H1 (cell line): Measurements from ENCODE around the gene DPP4.

ENCODE experiments used
- CTCF ChIP-seq, 3 experiments: IDR thresholded peaks; 1 replicate in 2 of 3; 2 replicates in 1 of 3; pipeline versions ENCODE4 v1.5.1 to v1.6.1; 2011; ENCODE audit warnings: low read length in 3 of 3, mild to moderate bottlenecking in 3 of 3, inconsistent platforms in 2 of 3, low read depth in 1 of 3, moderate library complexity in 1 of 3; ENCODE audit not compliant: insufficient read depth in 1 of 3; ENCODE audit errors: control extremely low read depth in 1 of 3
- EGR1 ChIP-seq: IDR thresholded peaks from 2 replicates; pipeline ENCODE4 v1.6.1; 2011; ENCODE audit warnings: low read depth, low read length, borderline replicate concordance
- EZH2 ChIP-seq: fragments of 200-600 bp; sonication (generic); IDR thresholded peaks from 2 replicates; pipeline ENCODE4 v1.7.1; 2012; ENCODE audit warnings: low read depth, mild to moderate bottlenecking, moderate library complexity, low read length, inconsistent platforms; ENCODE audit not compliant: severe bottlenecking
- GABPA ChIP-seq: IDR thresholded peaks from 2 replicates; pipeline ENCODE4 v1.6.1; 2011; ENCODE audit warnings: mild to moderate bottlenecking, low read length, moderate library complexity, borderline replicate concordance; ENCODE audit not compliant: insufficient read depth
- HDAC2 ChIP-seq, 2 experiments: fragments of 300-600 bp in 1 of 2; sonication (generic) in 1 of 2; IDR thresholded peaks; 2 replicates each; pipeline ENCODE4 v1.6.1; 2011 to 2012; ENCODE audit warnings: low read depth in 2 of 2, low read length in 2 of 2, mild to moderate bottlenecking in 2 of 2, moderate library complexity in 2 of 2, borderline replicate concordance in 1 of 2, inconsistent platforms in 1 of 2
- POLR2A ChIP-seq, 2 experiments: IDR thresholded peaks; 1 replicate in 1 of 2; 2 replicates in 1 of 2; pipeline ENCODE4 v1.6.1; 2011; ENCODE audit warnings: low read depth in 2 of 2, low read length in 2 of 2, mild to moderate bottlenecking in 2 of 2; ENCODE audit errors: control extremely low read depth in 1 of 2
- RBBP5 ChIP-seq: IDR thresholded peaks from 2 replicates; pipeline ENCODE4 v1.7.1; 2012; ENCODE audit warnings: low read depth, mild to moderate bottlenecking, inconsistent platforms, low read length, moderate library complexity, borderline replicate concordance
- RFX5 ChIP-seq: IDR thresholded peaks from 2 replicates; pipeline ENCODE4 v1.6.1; 2011; ENCODE audit warnings: low read depth, low read length, improper control_type of control experiment, borderline replicate concordance
- RXRA ChIP-seq: IDR thresholded peaks from 2 replicates; pipeline ENCODE4 v1.6.1; 2011; ENCODE audit warnings: low read depth, mild to moderate bottlenecking, low read length, moderate library complexity; ENCODE audit not compliant: insufficient read depth
- SP2 ChIP-seq: IDR thresholded peaks from 2 replicates; pipeline ENCODE4 v1.6.1; 2012; ENCODE audit warnings: mild to moderate bottlenecking, low read length, inconsistent platforms
- USF2 ChIP-seq: IDR thresholded peaks from 2 replicates; pipeline ENCODE4 v1.6.1; 2011; ENCODE audit warnings: low read length, improper control_type of control experiment

GRCh38 chr2:161980976-161981375, 93.0 kb downstream of the DPP4 start:
- no peak for TF ChIP-seq EZH2
- no peak for TF ChIP-seq RBBP5
- TF ChIP-seq EGR1, result no peak
- TF ChIP-seq CTCF (IDR thresholded peaks at IDR 0.05; ENCODE audit: control extremely low read depth in 1 of 3, insufficient read depth in 1 of 3, low read depth in 1 of 3, low read length in 3 of 3), result no peak
- TF ChIP-seq RXRA, result no peak
- TF ChIP-seq POLR2A (IDR thresholded peaks at IDR 0.05; ENCODE audit: control extremely low read depth in 1 of 2, low read depth in 2 of 2, low read length in 2 of 2), result no peak
- no peak for TF ChIP-seq HDAC2 (IDR thresholded peaks at IDR 0.05; ENCODE audit: borderline replicate concordance in 1 of 2, low read depth in 2 of 2, low read length in 2 of 2)
- no peak for TF ChIP-seq USF2
- no peak for TF ChIP-seq SP2
- TF ChIP-seq RFX5, result no peak
- no peak for TF ChIP-seq GABPA
